ENCODE results near the gene LRRC8D. TPM values are rescaled to one million over a fixed set of nuclear protein-coding genes. Genes with fewer than 3 reads are reported as not detected.
A peak's percentile ranks its signal among the peaks of the same experiment; 100 is the strongest.

The LRRC8D gene
- total RNA-seq, 1 experiment from 2014 or later, result 43.3 TPM

DNA sequence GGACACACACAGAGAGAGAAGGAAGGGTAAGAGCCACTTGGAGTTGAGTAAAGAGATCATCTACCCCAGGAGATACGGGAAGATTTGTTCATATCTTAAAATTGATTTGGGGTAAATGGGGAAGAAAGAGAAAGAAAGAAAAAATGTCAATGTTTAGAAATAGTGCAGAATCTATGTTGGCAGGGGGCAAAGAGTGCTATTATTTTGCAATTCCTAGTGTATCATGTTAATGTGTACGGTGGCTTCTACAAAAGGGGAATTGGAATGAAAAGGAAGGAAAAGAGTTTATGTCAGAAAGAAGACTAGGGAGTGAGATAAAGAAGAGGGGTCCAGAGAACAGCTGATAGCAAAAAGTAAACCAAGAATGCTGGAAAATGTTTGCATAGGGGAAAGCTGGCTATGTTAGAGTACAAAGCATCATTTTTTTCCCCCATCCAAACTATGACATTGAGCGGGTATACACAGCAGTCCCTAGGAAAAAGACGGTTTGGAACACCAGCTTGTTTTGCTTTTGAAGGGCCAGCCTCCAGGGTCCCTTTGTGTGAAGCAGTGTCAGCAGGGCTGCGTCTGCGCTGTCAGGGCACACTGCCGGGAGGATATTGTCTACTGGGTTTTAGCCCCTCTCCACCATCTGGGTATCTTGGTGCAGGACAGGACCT lies 10.8 kb downstream of the LRRC8D start:
- intact Hi-C loops (cut with micrococcal nuclease; ENCODE audit: unreplicated experiment) (no loop called here), in situ Hi-C loops (cut with HindIII; ENCODE audit: low pct_unique_long_range_greater_than_20kb, low sequenced_read_pairs) (no loop called here)
- Histone ChIP-seq H3K36me3 (ENCODE audit: control insufficient read depth, insufficient read depth, low read length) (no peaks in the 10 kb centered on the region), H3K4me3 (ENCODE audit: low read depth in 2 of 2, low read length in 2 of 2) (no peak overlapping the region), H3K27ac (ENCODE audit: low read length) (no peak overlapping the region), H3K4me1 (ENCODE audit: control insufficient read depth, insufficient read depth, low read length) (peaks cover 3% of the 10 kb centered on the region; the same call in 1 of the 2 replicates), H3K27me3 (ENCODE audit: control insufficient read depth, insufficient read depth, low read length) (no peaks in the 10 kb centered on the region), H3K9me3 (ENCODE audit: control insufficient read depth, insufficient read depth, low read depth, low read length) (no peaks in the 10 kb centered on the region)
- ChIA-PET CTCF (no interaction called here), POLR2A (no interaction called here)
- TF ChIP-seq, protein P1, sequence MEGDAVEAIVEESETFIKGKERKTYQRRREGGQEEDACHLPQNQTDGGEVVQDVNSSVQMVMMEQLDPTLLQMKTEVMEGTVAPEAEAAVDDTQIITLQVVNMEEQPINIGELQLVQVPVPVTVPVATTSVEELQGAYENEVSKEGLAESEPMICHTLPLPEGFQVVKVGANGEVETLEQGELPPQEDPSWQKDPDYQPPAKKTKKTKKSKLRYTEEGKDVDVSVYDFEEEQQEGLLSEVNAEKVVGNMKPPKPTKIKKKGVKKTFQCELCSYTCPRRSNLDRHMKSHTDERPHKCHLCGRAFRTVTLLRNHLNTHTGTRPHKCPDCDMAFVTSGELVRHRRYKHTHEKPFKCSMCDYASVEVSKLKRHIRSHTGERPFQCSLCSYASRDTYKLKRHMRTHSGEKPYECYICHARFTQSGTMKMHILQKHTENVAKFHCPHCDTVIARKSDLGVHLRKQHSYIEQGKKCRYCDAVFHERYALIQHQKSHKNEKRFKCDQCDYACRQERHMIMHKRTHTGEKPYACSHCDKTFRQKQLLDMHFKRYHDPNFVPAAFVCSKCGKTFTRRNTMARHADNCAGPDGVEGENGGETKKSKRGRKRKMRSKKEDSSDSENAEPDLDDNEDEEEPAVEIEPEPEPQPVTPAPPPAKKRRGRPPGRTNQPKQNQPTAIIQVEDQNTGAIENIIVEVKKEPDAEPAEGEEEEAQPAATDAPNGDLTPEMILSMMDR (IDR thresholded peaks at IDR 0.05), result no peak
- TF ChIP-seq, protein P2, sequence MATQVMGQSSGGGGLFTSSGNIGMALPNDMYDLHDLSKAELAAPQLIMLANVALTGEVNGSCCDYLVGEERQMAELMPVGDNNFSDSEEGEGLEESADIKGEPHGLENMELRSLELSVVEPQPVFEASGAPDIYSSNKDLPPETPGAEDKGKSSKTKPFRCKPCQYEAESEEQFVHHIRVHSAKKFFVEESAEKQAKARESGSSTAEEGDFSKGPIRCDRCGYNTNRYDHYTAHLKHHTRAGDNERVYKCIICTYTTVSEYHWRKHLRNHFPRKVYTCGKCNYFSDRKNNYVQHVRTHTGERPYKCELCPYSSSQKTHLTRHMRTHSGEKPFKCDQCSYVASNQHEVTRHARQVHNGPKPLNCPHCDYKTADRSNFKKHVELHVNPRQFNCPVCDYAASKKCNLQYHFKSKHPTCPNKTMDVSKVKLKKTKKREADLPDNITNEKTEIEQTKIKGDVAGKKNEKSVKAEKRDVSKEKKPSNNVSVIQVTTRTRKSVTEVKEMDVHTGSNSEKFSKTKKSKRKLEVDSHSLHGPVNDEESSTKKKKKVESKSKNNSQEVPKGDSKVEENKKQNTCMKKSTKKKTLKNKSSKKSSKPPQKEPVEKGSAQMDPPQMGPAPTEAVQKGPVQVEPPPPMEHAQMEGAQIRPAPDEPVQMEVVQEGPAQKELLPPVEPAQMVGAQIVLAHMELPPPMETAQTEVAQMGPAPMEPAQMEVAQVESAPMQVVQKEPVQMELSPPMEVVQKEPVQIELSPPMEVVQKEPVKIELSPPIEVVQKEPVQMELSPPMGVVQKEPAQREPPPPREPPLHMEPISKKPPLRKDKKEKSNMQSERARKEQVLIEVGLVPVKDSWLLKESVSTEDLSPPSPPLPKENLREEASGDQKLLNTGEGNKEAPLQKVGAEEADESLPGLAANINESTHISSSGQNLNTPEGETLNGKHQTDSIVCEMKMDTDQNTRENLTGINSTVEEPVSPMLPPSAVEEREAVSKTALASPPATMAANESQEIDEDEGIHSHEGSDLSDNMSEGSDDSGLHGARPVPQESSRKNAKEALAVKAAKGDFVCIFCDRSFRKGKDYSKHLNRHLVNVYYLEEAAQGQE (IDR thresholded peaks at IDR 0.05; ENCODE audit: insufficient read depth in 1 of 2, low read depth in 2 of 2, low read length in 1 of 2), result no peak
- no peak for TF ChIP-seq POLR2AphosphoS5 (IDR thresholded peaks at IDR 0.05; ENCODE audit: low read depth, low read length)
- no peak for TF ChIP-seq SIN3A (IDR thresholded peaks at IDR 0.05; ENCODE audit: borderline replicate concordance, insufficient read depth, low read depth, low read length)
- TF ChIP-seq TCF7L2 (IDR thresholded peaks at IDR 0.05; ENCODE audit: low read depth, low read length), result no peak
- ATAC-seq, result no peak
- TSS peak; percentile 9 for BruUV-seq (replicated peaks)
- DNase-seq (ENCODE audit: low read depth, low spot score), result no peak

DNA sequence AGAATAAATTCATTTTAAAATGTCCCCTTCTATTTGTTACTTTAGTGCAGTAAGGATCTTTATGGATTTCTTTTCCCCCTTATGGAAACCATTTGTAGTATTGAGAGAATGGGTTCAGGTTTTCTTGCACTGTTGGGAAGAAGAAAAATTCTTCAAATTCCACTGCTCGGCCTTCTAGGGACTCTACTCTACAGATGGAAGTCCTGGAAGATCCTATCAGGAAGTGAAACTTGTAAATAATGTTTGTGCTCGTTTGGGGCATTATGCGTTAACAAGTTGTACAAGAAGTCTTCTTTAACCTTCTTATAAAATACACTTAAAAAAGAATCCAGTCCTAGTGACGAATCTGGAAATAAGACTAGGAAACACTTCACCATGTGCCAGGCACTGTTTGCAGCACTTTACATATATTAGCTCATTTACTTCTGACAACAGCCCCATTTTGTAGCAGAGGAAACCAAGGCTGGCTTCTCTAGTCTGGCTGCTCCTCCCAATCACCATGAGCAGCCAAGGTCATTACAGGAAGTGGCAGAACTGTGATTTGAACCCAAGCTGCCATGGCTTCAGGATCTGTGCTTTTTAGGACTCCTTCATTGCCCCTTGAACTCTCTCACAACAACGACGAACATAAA lies 11.8 kb downstream of the LRRC8D start:
- Histone ChIP-seq H3K36me3 (ENCODE audit: control insufficient read depth, insufficient read depth, low read length) (no peaks in the 10 kb centered on the region), H3K27me3 (ENCODE audit: control insufficient read depth, insufficient read depth, low read length) (no peaks in the 10 kb centered on the region), H3K4me1 (ENCODE audit: control insufficient read depth, insufficient read depth, low read length) (peaks cover 3% of the 10 kb centered on the region; the same call in 1 of the 2 replicates), H3K27ac (ENCODE audit: low read length) (no peak overlapping the region), H3K4me3 (ENCODE audit: low read depth in 2 of 2, low read length in 2 of 2) (no peak overlapping the region), H3K9me3 (ENCODE audit: control insufficient read depth, insufficient read depth, low read depth, low read length) (no peaks in the 10 kb centered on the region)
- in situ Hi-C loops (cut with HindIII; ENCODE audit: low pct_unique_long_range_greater_than_20kb, low sequenced_read_pairs) (no loop called here), intact Hi-C loops (cut with micrococcal nuclease; ENCODE audit: unreplicated experiment) (no loop called here)
- TF ChIP-seq, protein P2 (IDR thresholded peaks at IDR 0.05; ENCODE audit: insufficient read depth in 1 of 2, low read depth in 2 of 2, low read length in 1 of 2), result no peak
- TF ChIP-seq SIN3A (IDR thresholded peaks at IDR 0.05; ENCODE audit: borderline replicate concordance, insufficient read depth, low read depth, low read length) (no peak), POLR2AphosphoS5 (IDR thresholded peaks at IDR 0.05; ENCODE audit: low read depth, low read length) (no peak), TCF7L2 (IDR thresholded peaks at IDR 0.05; ENCODE audit: low read depth, low read length) (no peak)
- TF ChIP-seq, protein P1 (IDR thresholded peaks at IDR 0.05), result no peak
- CTCF ChIA-PET, result no interaction called here
- BruUV-seq (replicated peaks), result no TSS peak
- ATAC-seq, result no peak
- no peak for DNase-seq (ENCODE audit: low read depth, low spot score)
- POLR2A ChIA-PET, result no interaction called here

Data from Panc1 (cell line).